Mesendoderm (in vitro differentiated cells): ENCODE data around the gene PTK7.

Source experiments
- DNase-seq: peaks from one replicate; pipeline ENCODE4 v3.0.0; 2013
- H2AK5ac ChIP-seq: 2 replicates; pipeline ENCODE4 v1.6.1; 2013; ENCODE audit warnings: low read length, inconsistent platforms
- H2BK120ac ChIP-seq: 2 replicates; pipeline ENCODE4 v1.6.1; 2013; ENCODE audit warnings: low read depth, mild to moderate bottlenecking, low read length, moderate library complexity, mixed read lengths
- H2BK15ac ChIP-seq: replicated peaks from 2 replicates; pipeline ENCODE4 v1.6.1; 2013; ENCODE audit warnings: low read depth, mild to moderate bottlenecking, moderate library complexity
- H2BK5ac ChIP-seq: 2 replicates; pipeline ENCODE4 v1.6.1; 2013; ENCODE audit warnings: low read length, inconsistent platforms
- H3K18ac ChIP-seq: 2 replicates; pipeline ENCODE4 v1.6.1; 2013; ENCODE audit warnings: mild to moderate bottlenecking, low read length, mixed read lengths
- H3K23ac ChIP-seq: one replicate; pipeline ENCODE4 v1.6.1; 2013; ENCODE audit warnings: low read length
- H3K27ac ChIP-seq: 2 replicates; pipeline ENCODE4 v1.5.1; 2013; ENCODE audit warnings: low read depth, mild to moderate bottlenecking, inconsistent platforms, low read length, moderate library complexity
- H3K27me3 ChIP-seq: 2 replicates; pipeline ENCODE4 v1.6.1; 2013; ENCODE audit warnings: low read length, control low read depth, mild to moderate bottlenecking, inconsistent platforms; ENCODE audit not compliant: insufficient read depth, poor library complexity
- H3K36me3 ChIP-seq: 2 replicates; pipeline ENCODE4 v1.6.1; 2013; ENCODE audit warnings: low read length, inconsistent platforms; ENCODE audit not compliant: control insufficient read depth, insufficient read depth
- H3K4ac ChIP-seq: one replicate; pipeline ENCODE4 v1.6.1; 2013; ENCODE audit warnings: low read depth, mild to moderate bottlenecking, low read length, moderate library complexity
- H3K4me1 ChIP-seq: 2 replicates; pipeline ENCODE4 v1.6.1; 2013; ENCODE audit warnings: low read depth, low read length, inconsistent platforms; ENCODE audit not compliant: control insufficient read depth
- H3K4me2 ChIP-seq: 2 replicates; pipeline ENCODE4 v1.6.1; 2013; ENCODE audit warnings: low read length
- H3K4me3 ChIP-seq: 2 replicates; pipeline ENCODE4 v1.5.1; 2013; ENCODE audit warnings: mild to moderate bottlenecking, low read length
- H3K56ac ChIP-seq: one replicate; pipeline ENCODE4 v1.6.1; 2013; ENCODE audit warnings: low read length
- H3K79me1 ChIP-seq: 2 replicates; pipeline ENCODE4 v1.6.1; 2013; ENCODE audit warnings: low read length, inconsistent platforms
- H3K79me2 ChIP-seq: 2 replicates; pipeline ENCODE4 v1.6.1; 2013; ENCODE audit warnings: mild to moderate bottlenecking, low read length; ENCODE audit not compliant: control insufficient read depth, insufficient read depth
- H3K9ac ChIP-seq: 2 replicates; pipeline ENCODE4 v1.6.1; 2013; ENCODE audit warnings: low read length, inconsistent platforms
- H4K5ac ChIP-seq: one replicate; pipeline ENCODE4 v1.6.1; 2013; ENCODE audit warnings: low read length
- H4K8ac ChIP-seq: one replicate; pipeline ENCODE4 v1.6.1; 2013; ENCODE audit warnings: low read depth, mild to moderate bottlenecking, control low read depth, low read length, moderate library complexity
- WGBS: extraction: QIAGEN DNeasy Blood & Tissue Kit; methylation state at CpG from one replicate; pipeline ENCODE4 v1.1.7; 2013; ENCODE audit warnings: low lambda C conversion rate, missing lambda C conversion rate; ENCODE audit not compliant: insufficient coverage; ENCODE audit errors: extremely low coverage; 5-methylcytosine and 5-hydroxymethylcytosine counted together

The PTK7 gene

GRCh38 chr6:43180058-43180457, 103.9 kb downstream of the PTK7 start:
- Histone ChIP-seq H4K8ac (no peak overlapping the region), H3K23ac (no peak overlapping the region), H3K27me3 (no peaks in the 10 kb centered on the region), H2BK5ac (no peak overlapping the region), H3K79me2 (peaks cover 4% of the 10 kb centered on the region), H4K5ac (no peak overlapping the region), H3K4ac (no peak overlapping the region), H3K4me1 (peaks cover 2% of the 10 kb centered on the region), H3K27ac (no peak overlapping the region), H3K56ac (peak overlapping the region; percentile 5), H3K4me3 (no peak overlapping the region), H3K79me1 (peaks cover 13% of the 10 kb centered on the region), H3K36me3 (peaks cover 15% of the 10 kb centered on the region), H2BK15ac (no peak overlapping the region), H3K9ac (no peak overlapping the region), H3K4me2 (no peak overlapping the region), H2BK120ac (no peak overlapping the region), H3K18ac (no peak overlapping the region), H2AK5ac (no peak overlapping the region)
- no peak for DNase-seq
- WGBS, result no CpG with 5 or more reads among the region's 7 CpGs

GRCh38 chr6:43180985-43181384, 104.9 kb downstream of the PTK7 start:
- H4K5ac ChIP-seq, result no peak overlapping the region
- H2BK15ac ChIP-seq, result no peak overlapping the region
- H3K56ac ChIP-seq, result peak overlapping the region; percentile 30
- no peak overlapping the region for H3K23ac ChIP-seq
- H3K27me3 ChIP-seq, result no peaks in the 10 kb centered on the region
- H3K9ac ChIP-seq, result no peak overlapping the region
- H3K36me3 ChIP-seq, result peaks cover 9% of the 10 kb centered on the region
- no peak overlapping the region for H2BK120ac ChIP-seq
- peaks cover 7% of the 10 kb centered on the region for H3K79me1 ChIP-seq
- peak overlapping the region; percentile 19 for H3K4me2 ChIP-seq
- H3K4ac ChIP-seq, result no peak overlapping the region
- no CpG with 5 or more reads among the region's 5 CpGs for WGBS
- H3K4me3 ChIP-seq, result no peak overlapping the region
- H4K8ac ChIP-seq, result no peak overlapping the region
- no peak overlapping the region for H3K18ac ChIP-seq
- no peak overlapping the region for H3K27ac ChIP-seq
- H3K4me1 ChIP-seq, result peaks cover 2% of the 10 kb centered on the region
- H2AK5ac ChIP-seq, result no peak overlapping the region
- peak; percentile 52 for DNase-seq
- H3K79me2 ChIP-seq, result no peaks in the 10 kb centered on the region
- H2BK5ac ChIP-seq, result no peak overlapping the region

GRCh38 chr6:43181621-43181941, 105.5 kb downstream of the PTK7 start:
- Histone ChIP-seq H4K5ac (no peak overlapping the region), H3K27ac (no peak overlapping the region), H3K4me2 (peak overlapping the region; percentile 79), H2BK15ac (no peak overlapping the region), H3K27me3 (no peaks in the 10 kb centered on the region), H3K36me3 (peaks cover 8% of the 10 kb centered on the region), H3K79me1 (peaks cover 1% of the 10 kb centered on the region), H4K8ac (no peak overlapping the region), H3K56ac (peak overlapping the region; percentile 76), H2BK120ac (no peak overlapping the region), H3K4me3 (peak overlapping the region; percentile 65), H3K4ac (no peak overlapping the region), H2AK5ac (no peak overlapping the region), H3K18ac (no peak overlapping the region), H3K23ac (no peak overlapping the region), H3K4me1 (peaks cover 2% of the 10 kb centered on the region), H3K79me2 (no peaks in the 10 kb centered on the region), H3K9ac (peak overlapping the region; percentile 85), H2BK5ac (no peak overlapping the region)
- DNase-seq, result no peak
- no CpG with 5 or more reads among the region's 9 CpGs for WGBS

GRCh38 chr6:43181942-43182860, 106.1 kb downstream of the PTK7 start, which contains the start of gene CUL9:
Gene CUL9 (plus strand): TSS chr6:43182196. CDS start chr6:43184311, 2,115 bp downstream.
- Histone ChIP-seq H3K4ac (no peak within 1 kb of the TSS), H3K4me1 (peaks cover 2% of the 10 kb centered on the region), H2BK15ac (no peak within 1 kb of the TSS), H3K23ac (no peak within 1 kb of the TSS), H3K18ac (peak within 1 kb of the TSS; percentile 15), H3K79me1 (no peaks in the 10 kb centered on the region), H3K4me3 (peak within 1 kb of the TSS; percentile 65), H2BK120ac (no peak within 1 kb of the TSS), H3K4me2 (peak within 1 kb of the TSS; percentile 79), H2BK5ac (no peak within 1 kb of the TSS), H4K5ac (no peak within 1 kb of the TSS), H3K9ac (peak within 1 kb of the TSS; percentile 85), H2AK5ac (no peak within 1 kb of the TSS), H3K36me3 (peaks cover 8% of the 10 kb centered on the region), H3K27ac (no peak within 1 kb of the TSS), H3K27me3 (no peaks in the 10 kb centered on the region), H3K79me2 (no peaks in the 10 kb centered on the region), H3K56ac (peak within 1 kb of the TSS; percentile 76), H4K8ac (no peak within 1 kb of the TSS)
- no CpG with 5 or more reads among the region's 51 CpGs for WGBS
- DNase-seq, result peak; percentile 68

- Histone ChIP-seq H3K18ac (no peak overlapping the region), H3K4me1 (peaks cover 2% of the 10 kb centered on the region), H4K8ac (no peak overlapping the region), H3K79me2 (no peaks in the 10 kb centered on the region), H3K23ac (no peak overlapping the region), H3K79me1 (no peaks in the 10 kb centered on the region), H3K36me3 (peaks cover 3% of the 10 kb centered on the region), H3K27ac (no peak overlapping the region), H3K4ac (no peak overlapping the region), H3K27me3 (no peaks in the 10 kb centered on the region), H3K56ac (no peak overlapping the region), H2BK120ac (no peak overlapping the region), H2BK5ac (no peak overlapping the region), H2AK5ac (no peak overlapping the region), H3K4me3 (no peak overlapping the region), H3K4me2 (no peak overlapping the region), H4K5ac (no peak overlapping the region), H2BK15ac (no peak overlapping the region), H3K9ac (no peak overlapping the region)
- no peak for DNase-seq
- WGBS, result no CpG with 5 or more reads among the region's 4 CpGs
Observed at GRCh38 chr6:43183441-43183840, 107.3 kb downstream of the PTK7 start.
